Stimulated activated CD4-positive, alpha-beta T cell treated with anti-CD3 and anti-CD28 coated beads, Interleukin-1b, Interleukin-23, amount 100 ng/mL, for 4 hours (primary cell): Measurements from ENCODE around the gene TLN1.

Source experiments
- DNase-seq, 2 donors: peaks; one replicate each; pipeline ENCODE4 v3.0.0-alpha.2; 2020; ENCODE audit warnings: low read depth in 2 of 2

Gene TLN1

DNA sequence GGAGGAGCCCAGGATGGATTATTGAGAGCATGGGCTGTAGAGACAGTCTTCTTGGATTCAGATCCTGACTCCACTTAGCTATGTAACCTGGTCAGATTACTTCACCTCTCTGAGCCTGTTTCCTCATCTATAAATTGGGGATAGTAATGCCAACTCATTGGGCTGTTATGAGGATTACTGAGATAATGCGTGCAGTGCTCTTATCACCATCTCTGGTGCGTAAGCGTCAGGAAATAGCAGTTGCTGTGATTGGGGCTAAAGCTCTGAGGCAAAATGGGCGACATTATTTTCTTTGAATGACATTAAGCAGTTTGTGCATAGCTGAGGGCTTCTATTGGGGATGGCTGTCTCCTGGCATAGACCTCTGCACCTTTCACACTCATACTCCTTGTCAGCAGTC, 23.1 kb upstream of the TLN1 start:
- no peak for DNase-seq

DNA sequence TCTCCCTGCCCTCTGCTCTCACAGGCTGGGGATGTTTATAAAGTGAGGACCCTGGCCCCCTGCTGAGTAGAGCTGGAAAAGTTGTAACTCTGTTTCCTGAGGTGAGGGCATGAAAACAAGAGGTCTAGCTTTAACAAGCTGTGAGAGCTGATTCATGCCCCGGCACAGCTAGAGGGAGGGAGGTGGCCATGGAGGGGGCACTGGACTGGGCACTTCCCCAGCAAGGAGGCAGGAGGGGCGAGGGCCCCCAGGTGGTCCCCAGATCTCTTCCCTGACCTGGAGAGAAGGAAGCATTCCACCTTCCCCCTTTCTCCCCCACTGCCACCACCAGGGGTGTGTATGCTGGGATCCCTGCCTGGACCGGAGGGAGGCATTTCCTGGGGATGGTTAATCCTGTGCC, 22.3 kb upstream of the TLN1 start, which contains the start of gene MSMP:
TSS of gene MSMP (minus strand) at position 13 of the 400 bp plus-strand sequence. CDS start 147 bp downstream, outside the sequence.
- no peak for DNase-seq

DNA sequence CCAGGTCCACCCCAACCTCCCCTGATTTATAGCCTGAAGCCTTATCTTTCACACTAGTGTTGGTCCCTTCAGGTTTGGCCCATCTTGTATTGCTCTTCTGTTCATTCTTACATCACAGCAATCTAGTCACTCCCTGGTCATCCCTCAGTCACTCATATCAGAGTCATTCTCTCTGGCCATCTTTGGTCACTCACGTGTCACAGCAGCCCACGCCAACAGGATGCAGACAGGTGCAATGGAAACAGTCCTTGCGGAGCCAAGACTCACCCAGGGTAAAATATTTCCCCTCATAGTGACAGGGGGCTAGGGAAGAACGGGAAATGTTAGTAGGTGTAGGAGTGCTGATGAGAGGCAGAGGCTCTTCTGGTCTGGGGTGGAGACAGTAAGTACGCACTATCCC, 21.5 kb upstream of the TLN1 start:
- DNase-seq, result no peak

DNA sequence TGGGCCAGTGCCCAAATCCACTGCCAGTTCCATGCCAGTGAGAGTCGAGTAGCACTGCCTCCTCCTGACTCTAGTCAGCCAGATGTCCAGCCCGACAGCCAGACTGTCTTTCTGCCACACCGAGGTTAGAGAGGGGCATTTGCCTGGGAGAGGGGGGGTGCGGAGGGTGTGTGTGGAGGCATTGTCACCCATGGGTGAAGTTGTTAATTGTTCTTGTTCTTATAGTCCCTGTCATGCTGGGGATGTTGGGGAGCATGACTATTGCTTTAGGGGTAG, 18.2 kb upstream of the TLN1 start:
- DNase-seq, result no peak

DNA sequence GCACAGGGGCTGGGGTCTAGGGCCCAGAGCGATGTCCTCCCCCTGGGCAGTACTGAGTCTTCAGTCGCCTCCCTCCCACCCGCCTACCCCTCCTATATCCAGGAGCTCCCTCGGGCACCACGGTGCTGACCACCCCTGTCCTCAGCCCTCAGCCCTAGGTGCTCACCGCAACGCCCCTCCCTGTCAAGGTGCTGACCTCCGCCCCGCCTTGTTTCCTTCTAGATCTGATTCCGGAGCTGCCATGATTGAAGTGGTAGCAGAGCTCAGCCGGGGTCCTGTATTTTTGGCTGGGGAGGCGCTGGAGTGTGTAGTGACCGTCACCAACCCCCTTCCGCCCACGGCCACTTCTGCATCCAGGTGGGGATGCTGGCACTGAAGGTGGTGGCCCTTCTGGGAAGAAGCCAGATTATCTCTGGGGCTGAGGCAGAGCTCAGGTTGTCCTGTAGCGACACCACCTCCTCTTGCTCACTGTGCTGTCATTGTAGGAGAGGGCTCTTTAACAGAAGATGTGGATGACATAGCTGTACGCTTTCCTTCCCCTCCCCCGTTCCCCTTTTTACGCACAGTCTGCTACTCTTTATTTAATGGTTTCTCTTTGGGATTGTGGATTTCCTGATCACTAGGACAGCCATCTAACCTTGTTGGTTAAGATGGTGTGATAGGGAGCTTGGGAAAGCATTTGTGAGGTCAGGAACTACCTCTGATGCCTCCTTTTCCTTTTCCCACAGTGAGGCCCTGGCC, 17.7 kb upstream of the TLN1 start:
- no peak for DNase-seq

DNA sequence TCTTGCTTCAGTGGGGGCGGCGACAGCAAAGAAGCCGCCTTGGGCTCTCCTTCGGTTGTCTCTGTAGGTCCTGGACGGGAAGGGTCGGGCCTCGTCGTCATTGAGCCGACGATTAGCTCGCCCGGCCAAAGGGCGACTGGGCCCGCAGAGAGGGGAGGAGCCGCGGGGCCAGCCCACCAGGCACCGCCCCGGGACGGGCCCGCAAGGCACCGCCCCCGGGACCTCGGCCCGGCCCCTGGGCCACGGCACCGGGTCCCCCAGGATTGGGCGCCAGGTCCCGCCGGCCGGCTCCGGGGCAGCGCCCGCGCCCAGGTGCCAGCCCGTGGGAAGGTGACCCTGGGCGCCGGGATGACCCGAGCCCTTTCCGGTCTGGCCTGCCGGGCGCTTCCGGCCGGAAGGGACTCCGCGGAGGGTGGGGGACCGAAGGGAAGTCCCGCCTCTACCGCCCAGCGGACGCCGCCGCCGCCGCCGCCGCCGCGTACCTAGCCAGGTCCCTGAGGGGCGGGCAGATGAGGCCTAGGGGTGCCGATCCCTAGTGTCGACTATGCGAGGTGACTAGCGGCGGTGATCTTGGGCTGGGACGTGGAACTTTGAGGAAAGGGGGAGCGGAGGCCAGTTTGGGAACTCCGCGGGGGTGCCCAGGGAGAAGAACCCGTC, 17.0 kb upstream of the TLN1 start, which contains the start of the genes GBA2 and RGP1:
TSS of gene GBA2 (minus strand) at position 371 of the 657 bp plus-strand sequence. CDS start 524 bp downstream, outside the sequence.
TSS of gene RGP1 (plus strand) at position 430 of the 657 bp plus-strand sequence. CDS start 469 bp downstream, outside the sequence.
- peak in 1 of 2 donors; percentile 66 for DNase-seq

DNA sequence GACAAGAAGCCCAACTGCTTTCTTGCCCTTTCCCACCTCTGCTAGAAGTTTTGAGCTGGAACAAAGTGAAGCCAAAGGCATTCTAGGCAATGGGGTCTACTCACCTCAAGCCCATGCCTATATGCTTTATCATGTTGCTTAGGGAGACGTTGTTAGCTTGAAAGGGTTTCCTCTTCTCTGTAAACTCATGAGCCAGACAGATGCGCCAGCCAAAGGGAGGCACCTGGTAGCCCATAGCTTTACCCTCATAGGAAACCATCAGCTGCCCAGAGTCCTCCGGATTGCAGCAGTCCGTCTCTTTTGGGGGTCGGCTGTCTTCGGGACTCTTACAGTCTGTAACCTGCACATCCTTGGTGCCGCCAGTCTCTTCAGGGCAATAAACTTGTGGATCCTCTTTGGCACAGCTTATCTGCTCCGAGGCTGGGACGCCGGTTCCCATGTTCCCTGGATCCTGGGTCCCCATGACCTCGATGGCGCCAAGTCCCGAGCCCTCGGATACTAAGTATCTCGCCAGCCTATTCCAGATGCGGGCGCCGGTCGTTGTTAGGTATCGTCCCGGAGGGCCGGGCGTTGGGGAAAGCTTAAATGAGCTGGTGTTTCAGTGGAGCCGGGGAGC, 16.4 kb upstream of the TLN1 start:
- no peak for DNase-seq

DNA sequence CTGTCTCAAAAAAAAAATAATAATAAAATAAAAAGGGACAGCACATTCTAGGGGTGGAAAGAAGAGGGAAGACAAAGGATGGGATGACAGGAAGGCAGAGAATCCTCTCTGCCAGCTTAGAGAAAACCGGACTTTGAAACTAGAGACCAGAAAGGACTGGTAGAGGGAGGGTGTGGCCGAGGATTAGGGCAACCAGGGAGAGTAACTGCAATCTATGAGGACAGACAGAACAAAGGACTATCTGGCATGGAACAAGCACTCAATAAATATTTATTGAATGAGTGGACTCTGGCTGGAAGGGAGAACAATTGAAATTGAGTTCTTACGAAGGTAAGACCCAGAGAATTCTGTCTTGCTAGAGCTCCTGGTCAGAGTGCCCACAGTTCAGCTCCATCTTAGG, 14.6 kb upstream of the TLN1 start:
- DNase-seq, result no peak

DNA sequence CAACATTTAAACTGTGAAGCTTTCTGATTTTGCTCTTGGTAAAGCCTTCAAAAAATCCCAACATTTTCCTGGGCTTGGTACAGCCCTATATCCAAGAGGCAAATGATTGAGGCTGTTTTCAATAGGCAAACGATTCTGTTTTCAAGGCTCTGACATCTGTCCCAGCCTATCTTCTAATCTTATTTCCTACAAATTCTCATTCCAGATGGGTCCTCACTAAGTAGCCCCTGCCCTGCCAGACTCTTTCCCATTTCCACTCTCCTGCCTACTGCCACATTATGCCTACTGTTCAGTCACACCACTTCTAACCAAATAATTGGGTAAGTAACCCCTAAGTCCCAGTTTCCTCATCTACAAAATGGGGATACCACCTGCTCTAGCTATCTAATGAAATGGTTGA, 13.6 kb upstream of the TLN1 start:
- no peak for DNase-seq

DNA sequence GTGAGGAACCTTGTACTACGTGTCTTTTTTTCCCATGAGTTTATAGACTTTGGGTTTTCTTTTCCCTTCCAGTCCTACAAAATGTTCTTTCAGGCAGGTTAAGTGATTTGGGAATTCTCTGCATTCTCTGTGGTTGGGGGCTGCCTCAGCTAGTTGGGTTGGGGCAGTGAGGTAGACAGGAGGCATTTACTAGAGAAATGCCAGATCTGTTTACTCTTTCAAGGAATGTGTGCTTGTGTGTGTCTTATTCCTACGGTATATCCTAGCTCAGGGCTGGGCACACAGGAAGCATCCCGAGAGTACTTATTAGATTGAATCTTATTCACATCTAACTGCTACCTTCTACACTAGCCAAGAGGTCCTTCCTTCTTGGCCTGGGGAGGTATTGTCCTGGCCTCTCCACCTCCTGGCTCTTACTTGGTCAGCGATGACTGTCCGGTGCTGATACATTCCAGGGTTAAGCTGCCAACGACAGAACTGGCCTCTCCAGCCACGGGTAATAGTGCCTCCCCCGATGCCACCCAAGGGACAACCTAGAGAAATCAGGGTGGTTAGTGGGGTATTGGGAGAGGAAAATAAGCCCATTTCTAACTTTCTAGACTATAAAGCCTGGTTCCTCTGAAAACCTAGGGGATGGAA, 12.0 kb upstream of the TLN1 start:
- no peak for DNase-seq

DNA sequence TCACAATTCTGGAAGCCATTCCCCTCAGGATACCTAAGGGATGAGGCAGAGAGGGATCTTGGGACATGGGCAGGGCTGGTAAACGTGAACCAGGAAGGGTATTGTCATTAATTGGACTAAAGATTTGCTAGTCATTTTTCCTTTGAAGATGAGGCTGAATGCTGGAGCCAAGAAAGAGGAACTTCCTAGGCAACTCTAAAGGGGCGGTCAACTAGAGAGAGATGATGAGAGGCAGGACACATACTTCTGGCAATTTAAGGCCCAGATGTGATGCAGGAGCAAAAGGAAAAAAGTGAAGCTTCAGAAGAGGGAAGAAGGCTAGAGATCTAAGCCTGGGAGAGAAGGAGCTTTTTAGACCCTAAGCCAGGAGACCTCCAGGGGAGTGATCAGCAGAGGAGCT, 11.5 kb upstream of the TLN1 start:
- no peak for DNase-seq

DNA sequence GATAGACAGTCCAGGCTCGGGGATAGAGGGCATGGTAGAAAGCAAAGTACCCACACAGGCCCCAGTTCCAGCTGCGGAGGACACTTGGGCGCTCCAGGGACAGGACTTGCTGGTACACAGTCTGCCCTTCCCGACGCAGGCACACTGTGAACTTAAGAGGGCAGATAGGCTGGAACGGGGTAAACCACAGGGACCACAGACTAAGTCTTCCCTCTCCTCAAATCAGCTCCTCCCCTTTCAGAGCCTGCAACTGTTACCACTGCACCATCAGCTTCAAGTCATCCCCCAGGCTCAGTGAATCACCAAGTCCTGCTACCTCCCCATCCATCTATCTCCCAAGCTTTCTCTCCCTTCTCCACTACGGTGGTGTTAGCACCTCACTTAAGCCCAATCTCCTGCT, 9.7 kb upstream of the TLN1 start:
- DNase-seq, result no peak

DNA sequence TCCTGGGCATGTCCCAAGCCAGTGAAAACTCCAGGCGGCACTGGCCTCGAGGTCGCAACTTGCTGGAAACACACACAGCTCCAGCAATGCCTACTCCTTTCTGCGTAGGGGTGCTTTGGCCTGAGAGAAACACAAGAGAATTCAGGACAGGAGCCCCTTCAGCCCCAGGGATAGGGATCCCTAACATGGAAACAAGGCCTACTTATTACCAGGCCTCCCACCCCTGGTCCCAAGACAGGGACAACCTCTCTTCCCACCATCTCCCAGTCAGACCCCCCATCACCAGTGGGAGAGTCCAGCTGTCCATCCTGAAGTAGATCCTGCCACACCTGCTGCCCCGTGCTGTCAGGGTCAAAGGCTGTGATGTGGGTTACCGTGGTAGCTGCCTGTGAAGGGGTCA, 8.2 kb upstream of the TLN1 start:
- no peak for DNase-seq

DNA sequence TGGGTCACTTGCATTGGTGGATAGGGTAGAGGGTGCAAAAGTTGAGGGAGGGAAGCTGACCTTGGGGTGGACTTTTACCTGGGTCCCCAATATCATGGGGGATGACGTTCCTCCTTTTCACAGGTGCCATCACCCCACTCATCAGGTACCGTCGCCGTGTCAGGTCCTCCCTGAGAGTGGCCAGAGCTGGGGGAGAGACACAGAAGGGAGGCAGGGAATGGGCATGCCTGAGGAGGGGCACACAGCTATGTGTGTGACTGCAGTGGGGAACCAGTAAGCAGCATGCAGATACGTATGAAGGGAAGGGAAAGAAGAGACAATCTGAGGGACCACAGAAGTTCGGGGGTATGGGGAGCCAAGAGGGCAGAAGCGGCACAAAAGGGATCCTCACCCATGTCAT, 6.9 kb upstream of the TLN1 start:
- no peak for DNase-seq

DNA sequence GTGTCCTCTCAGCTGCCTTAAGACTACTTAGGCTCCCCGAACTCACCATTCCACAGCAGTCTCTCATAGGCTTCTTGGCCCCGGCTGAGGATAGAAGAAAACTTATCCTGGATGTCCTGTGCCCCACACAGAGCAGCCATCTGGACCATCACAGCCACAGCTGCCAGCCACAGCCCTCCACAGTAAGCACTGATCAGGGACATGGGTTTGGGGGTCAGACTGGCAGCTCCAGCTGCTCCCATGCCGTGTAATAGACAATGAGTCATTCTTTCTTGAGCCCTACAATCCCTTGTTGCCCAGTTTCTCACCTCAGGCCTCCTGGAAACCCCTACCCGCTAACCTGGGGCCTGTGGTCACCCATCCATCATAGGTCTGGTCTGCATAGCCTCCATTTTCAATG, 6.2 kb upstream of the TLN1 start:
- DNase-seq, result no peak

DNA sequence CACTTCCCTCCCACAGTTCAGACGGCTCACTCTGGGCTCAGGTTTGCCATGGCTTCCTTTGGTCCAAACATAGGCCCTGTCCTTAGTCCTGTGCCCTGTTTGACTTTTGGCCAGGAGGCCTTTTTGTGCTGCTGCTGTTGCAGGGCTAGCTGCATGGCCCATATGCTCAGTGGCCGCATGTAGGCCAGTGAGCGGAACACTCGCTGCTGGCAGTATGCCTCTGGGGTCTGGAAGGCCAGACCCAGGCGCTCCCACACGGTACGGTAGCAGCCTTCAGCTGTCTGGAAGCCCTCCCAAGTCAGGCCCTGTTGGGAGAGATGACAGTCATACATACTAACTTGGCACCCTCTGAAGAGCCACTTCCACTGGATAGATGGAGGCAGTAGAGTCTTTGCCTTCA, 5.1 kb upstream of the TLN1 start:
- DNase-seq, result no peak

DNA sequence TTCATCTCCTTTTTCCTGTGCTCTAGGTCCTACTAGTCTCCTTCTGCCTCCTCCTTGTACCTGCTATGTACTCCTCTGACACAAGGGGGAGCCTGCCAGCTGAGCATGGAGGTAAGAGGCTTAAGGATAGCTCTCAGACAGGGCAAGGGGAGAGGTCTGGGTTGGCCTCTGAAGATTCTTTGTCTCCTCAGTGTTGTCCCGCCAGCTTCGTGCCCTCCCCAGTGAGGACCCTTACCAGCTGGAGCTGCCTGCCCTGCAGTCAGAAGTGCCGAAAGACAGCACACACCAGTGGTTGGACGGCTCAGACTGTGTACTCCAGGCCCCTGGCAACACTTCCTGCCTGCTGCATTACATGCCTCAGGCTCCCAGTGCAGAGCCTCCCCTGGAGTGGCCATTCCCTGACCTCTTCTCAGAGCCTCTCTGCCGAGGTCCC, 4.2 kb upstream of the TLN1 start:
- DNase-seq, result peak in 1 of 2 donors; percentile 51

DNA sequence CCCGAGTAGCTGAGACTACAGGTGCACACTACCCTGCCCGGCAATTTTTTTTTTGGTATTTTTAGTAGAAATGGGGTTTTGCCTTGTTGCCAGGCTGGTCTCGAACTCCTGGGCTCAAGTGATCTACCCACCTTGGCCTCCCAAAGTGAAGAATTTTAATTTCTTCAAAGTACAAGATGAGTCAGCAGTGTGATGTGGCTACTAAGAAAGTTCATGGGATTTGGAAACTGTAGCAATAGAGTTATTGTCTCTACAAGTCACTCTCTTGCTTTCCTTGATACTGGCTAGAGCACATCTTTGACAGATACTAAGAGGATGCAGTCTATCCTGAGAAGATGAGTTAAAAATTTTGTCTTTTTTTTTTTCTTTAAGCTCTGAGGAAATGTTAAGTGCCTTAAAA, 2.1 kb upstream of the TLN1 start:
- DNase-seq, result no peak

DNA sequence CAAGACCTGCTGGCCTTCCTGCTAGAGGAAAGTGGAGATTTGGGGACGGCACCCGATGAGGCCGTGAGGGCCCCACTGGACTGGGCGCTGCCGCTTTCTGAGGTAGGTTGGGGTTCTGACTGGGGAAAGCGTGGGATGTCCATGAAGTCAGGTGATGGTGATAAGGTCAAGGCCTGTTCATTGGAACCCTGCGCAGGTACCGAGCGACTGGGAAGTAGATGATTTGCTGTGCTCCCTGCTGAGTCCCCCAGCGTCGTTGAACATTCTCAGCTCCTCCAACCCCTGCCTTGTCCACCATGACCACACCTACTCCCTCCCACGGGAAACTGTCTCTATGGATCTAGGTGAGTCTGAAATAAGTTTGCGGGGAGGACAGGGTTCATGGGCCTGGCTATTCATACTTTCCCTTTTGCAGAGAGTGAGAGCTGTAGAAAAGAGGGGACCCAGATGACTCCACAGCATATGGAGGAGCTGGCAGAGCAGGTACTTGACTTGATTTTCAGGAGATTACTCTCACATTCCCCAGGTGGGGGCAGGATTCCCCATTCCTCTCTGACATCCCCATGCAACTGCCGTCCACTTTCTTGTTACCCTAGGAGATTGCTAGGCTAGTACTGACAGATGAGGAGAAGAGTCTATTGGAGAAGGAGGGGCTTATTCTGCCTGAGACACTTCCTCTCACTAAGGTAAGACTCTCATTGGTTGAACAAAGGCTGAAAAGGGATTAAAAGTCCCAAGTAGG, 976 bp upstream of the TLN1 start:
- DNase-seq, result no peak

DNA sequence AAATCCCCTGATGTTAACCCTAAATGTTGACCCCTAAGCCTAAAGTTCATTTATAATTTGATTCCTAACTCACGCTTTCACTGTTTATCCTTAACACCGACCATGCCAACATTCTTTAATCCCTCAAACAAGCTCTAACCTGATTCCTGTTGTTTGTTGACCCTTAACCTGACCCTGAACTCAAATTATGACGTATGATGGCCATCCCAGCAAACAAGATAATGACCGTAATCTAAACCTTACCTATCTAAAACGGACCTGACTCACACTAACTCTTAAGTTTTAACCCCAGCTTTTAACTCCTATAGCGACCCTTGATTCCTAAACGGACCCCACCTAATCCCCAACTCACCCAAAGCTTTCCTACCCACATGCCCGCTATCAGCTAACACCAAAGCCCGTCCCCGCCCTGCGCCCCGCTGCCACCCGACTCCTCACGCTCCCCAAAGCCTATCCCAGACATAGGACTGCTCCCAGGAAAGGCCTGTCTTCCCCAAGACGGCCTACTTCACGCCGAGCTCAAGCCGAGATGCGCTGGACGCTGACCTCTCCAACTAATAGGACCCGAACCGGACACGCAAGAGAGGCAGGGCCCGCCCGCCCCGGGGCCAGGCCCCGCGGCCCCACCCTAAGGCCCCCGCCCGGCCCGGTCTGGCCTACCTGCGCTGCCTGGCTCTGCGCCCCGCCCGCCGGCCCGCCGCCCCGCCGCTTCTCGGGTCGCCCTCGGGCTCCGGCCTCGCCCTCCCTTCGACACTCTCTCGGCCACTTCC, 395 bp downstream of the TLN1 start:
- no peak for DNase-seq

DNA sequence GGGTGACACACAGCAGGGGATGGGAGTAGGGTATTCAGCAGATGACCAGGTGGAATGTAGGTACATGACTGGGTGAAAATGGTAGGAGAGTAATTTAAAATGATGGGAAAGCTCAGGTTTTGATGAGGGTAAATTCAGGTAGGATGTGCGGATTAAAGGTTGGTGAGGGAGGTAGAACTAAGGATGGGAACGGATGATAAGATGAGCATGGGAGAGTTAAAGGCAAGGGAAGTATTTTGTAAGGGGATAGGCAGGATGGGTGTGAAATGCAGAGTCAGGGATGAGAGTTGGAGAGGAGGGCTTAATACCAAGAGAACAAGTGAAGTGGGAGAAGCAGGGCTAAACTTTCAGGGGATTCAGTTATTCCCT, 1.5 kb downstream of the TLN1 start:
- DNase-seq, result no peak
